WTC11 (cell line): Measurements from ENCODE around the gene NAB2. TPM values are rescaled to one million over a fixed set of nuclear protein-coding genes. Genes with fewer than 3 reads are reported as not detected.

Experiments used
- ATAC-seq: fragments of 200-7000 bp; cut with Tn5 transposase; 2 replicates; pipeline ENCODE4 v1.10.0; 2021; ENCODE audit warnings: mild to moderate bottlenecking, moderate library complexity
- CTCF ChIA-PET: fragments of 300-600 bp; sonication (Branson Sonifier 250); formaldehyde crosslinking; loops from one replicate; lab custom pipeline; 2021; ENCODE audit warnings: antibody characterized with exemption; lab: Charles Lee
- POLR2A ChIA-PET: fragments of 350-600 bp; sonication (Branson Sonifier 250); formaldehyde crosslinking; loops from one replicate; lab custom pipeline; 2021; ENCODE audit warnings: antibody characterized with exemption; lab: Charles Lee
- DNase-seq: peaks from one replicate; pipeline ENCODE4 v3.0.0; 2021; ENCODE audit warnings: low spot score
- H3K27ac Mint-ChIP-seq: 2 replicates; pipeline ENCODE4 v1.8.0; 2021; ENCODE audit warnings: mixed read lengths
- H3K27me3 Mint-ChIP-seq: 2 replicates; pipeline ENCODE4 v1.8.0; 2021; ENCODE audit warnings: low read depth, mild to moderate bottlenecking, moderate library complexity, mixed read lengths
- H3K36me3 Mint-ChIP-seq: 2 replicates; pipeline ENCODE4 v1.8.0; 2021; ENCODE audit warnings: mixed read lengths
- H3K4me1 Mint-ChIP-seq: 2 replicates; pipeline ENCODE4 v1.8.0; 2022; ENCODE audit warnings: mixed read lengths
- H3K4me3 Mint-ChIP-seq: 2 replicates; pipeline ENCODE4 v1.8.0; 2021; ENCODE audit warnings: mild to moderate bottlenecking, moderate library complexity, mixed read lengths
- H3K9me3 Mint-ChIP-seq: 2 replicates; pipeline ENCODE4 v1.8.0; 2021; ENCODE audit warnings: mixed read lengths
- CBFB ChIP-seq: sonication (generic); formaldehyde crosslinking; IDR thresholded peaks from 2 replicates; pipeline ENCODE4 v1.8.1; 2022; ENCODE audit warnings: mild to moderate bottlenecking, low read depth, missing genetic modification reagents
- GRHL2 ChIP-seq: fragments of 250-450 bp; sonication (Bioruptor Pico); IDR thresholded peaks from 2 replicates; pipeline ENCODE4 v1.8.0; 2022; ENCODE audit warnings: mild to moderate bottlenecking, moderate library complexity; ENCODE audit not compliant: insufficient replicate concordance, severe bottlenecking
- GTF2I ChIP-seq: fragments of 250-450 bp; sonication (Bioruptor Pico); conservative IDR thresholded peaks from 2 replicates; pipeline ENCODE4 v1.4.0; 2021; ENCODE audit warnings: mild to moderate bottlenecking
- NFE2L1 ChIP-seq: sonication (generic); formaldehyde crosslinking; IDR thresholded peaks from 2 replicates; pipeline ENCODE4 v1.8.1; 2023; ENCODE audit warnings: missing genetic modification reagents
- OVOL2 ChIP-seq: fragments of 250-450 bp; sonication (Bioruptor Pico); IDR thresholded peaks from 2 replicates; pipeline ENCODE4 v1.9.0; 2021; ENCODE audit warnings: mild to moderate bottlenecking, borderline replicate concordance
- SP1 ChIP-seq: sonication (generic); formaldehyde crosslinking; conservative IDR thresholded peaks from 2 replicates; pipeline ENCODE4 v1.8.1; 2022; ENCODE audit warnings: missing genetic modification reagents
- ZBTB21 ChIP-seq: sonication (generic); formaldehyde crosslinking; IDR thresholded peaks from 2 replicates; pipeline ENCODE4 v1.8.1; 2023; ENCODE audit warnings: mild to moderate bottlenecking, missing genetic modification reagents, borderline replicate concordance
- ZNF317 ChIP-seq: sonication (generic); formaldehyde crosslinking; IDR thresholded peaks from 2 replicates; pipeline ENCODE4 v1.8.1; 2023; ENCODE audit warnings: low read depth, mild to moderate bottlenecking, moderate library complexity, missing genetic modification reagents, borderline replicate concordance
- ZNF396 ChIP-seq: fragments of 250-450 bp; sonication (Bioruptor Pico); IDR thresholded peaks from 2 replicates; pipeline ENCODE4 v1.8.0; 2021; ENCODE audit warnings: mild to moderate bottlenecking, moderate library complexity, borderline replicate concordance
- ZNF671 ChIP-seq: fragments of 250-450 bp; sonication (Bioruptor Pico); IDR thresholded peaks from 2 replicates; pipeline ENCODE4 v1.8.0; 2021; ENCODE audit warnings: mild to moderate bottlenecking
- total RNA-seq: library from RNA; stranded (reverse); gene quantifications from 3 replicates; pipeline ENCODE4 v1.2.3, GENCODE V29; 2021
- TF ChIP-seq, protein P1 (sequence below): sonication (generic); formaldehyde crosslinking; IDR thresholded peaks from 2 replicates; pipeline ENCODE4 v1.8.1; 2022; ENCODE audit warnings: low read depth, mild to moderate bottlenecking, moderate library complexity, missing genetic modification reagents, borderline replicate concordance
- TF ChIP-seq, protein P2 (sequence below): sonication (generic); formaldehyde crosslinking; conservative IDR thresholded peaks from 2 replicates; pipeline ENCODE4 v1.8.1; 2022; ENCODE audit warnings: mild to moderate bottlenecking, missing genetic modification reagents
- TF ChIP-seq, protein P3 (sequence below): fragments of 200-600 bp; IDR thresholded peaks from 2 replicates; pipeline ENCODE4 v1.8.0; 2022; ENCODE audit warnings: antibody characterized with exemption
- TF ChIP-seq, protein P4 (sequence below): sonication (generic); formaldehyde crosslinking; IDR thresholded peaks from 2 replicates; pipeline ENCODE4 v1.8.1; 2023; ENCODE audit warnings: mild to moderate bottlenecking, missing genetic modification reagents
- TF ChIP-seq, protein P5 (sequence below): sonication (generic); formaldehyde crosslinking; IDR thresholded peaks from 2 replicates; pipeline ENCODE4 v1.8.1; 2022; ENCODE audit warnings: low read depth, missing genetic modification reagents, borderline replicate concordance
- TF ChIP-seq, protein P6 (sequence below): sonication (generic); formaldehyde crosslinking; IDR thresholded peaks from 2 replicates; pipeline ENCODE4 v1.8.1; 2023; ENCODE audit warnings: mild to moderate bottlenecking, missing genetic modification reagents, moderate library complexity

The NAB2 gene
- total RNA-seq, 1 experiment from 2014 or later: 20.5 TPM

DNA sequence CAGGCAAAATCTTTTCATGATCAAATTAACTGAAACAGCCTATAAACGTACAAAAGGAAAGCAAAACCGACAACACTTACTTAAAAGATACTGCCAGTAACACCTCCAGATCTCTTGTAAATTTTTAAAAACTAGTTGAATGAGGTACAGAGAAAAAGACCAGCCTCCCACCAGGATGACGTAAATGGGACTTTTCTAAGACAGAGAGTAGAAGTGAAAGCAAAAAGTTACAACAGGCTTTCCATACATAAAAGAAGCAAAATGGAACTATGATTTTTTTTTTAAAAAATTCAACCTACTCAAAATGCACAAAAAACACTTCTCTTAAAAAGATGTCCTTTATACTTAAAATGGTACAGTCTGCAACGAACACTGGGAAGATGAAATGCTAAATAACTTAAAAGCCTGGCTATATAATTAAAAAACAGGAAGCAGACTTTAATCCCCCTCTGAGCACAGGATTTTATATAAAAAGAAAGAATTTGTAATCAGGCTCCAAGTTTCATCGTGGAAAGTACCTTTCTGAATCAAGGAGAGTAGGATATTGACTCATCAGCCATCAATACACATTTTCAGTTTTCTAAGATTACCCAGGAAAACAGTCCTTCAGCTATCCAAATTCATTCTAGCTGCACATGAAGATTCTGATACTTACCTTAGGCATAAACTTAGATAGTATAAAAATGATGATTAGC lies 24.8 kb upstream of the NAB2 start:
- no peak for TF ChIP-seq ZNF671 (CRISPR knock-in tag)
- TF ChIP-seq, protein P1, sequence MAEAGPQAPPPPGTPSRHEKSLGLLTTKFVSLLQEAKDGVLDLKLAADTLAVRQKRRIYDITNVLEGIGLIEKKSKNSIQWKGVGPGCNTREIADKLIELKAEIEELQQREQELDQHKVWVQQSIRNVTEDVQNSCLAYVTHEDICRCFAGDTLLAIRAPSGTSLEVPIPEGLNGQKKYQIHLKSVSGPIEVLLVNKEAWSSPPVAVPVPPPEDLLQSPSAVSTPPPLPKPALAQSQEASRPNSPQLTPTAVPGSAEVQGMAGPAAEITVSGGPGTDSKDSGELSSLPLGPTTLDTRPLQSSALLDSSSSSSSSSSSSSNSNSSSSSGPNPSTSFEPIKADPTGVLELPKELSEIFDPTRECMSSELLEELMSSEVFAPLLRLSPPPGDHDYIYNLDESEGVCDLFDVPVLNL: no peak
- TF ChIP-seq OVOL2: no peak
- Mint-ChIP-seq H3K9me3 (no peaks in the 10 kb centered on the region), H3K36me3 (peaks cover 73% of the 10 kb centered on the region), H3K4me3 (no peak overlapping the region), H3K4me1 (no peaks in the 10 kb centered on the region), H3K27me3 (no peaks in the 10 kb centered on the region), H3K27ac (no peak overlapping the region)
- DNase-seq (no peak), ATAC-seq (no peak)
- POLR2A ChIA-PET: no interaction called here
- CTCF ChIA-PET: no interaction called here

DNA sequence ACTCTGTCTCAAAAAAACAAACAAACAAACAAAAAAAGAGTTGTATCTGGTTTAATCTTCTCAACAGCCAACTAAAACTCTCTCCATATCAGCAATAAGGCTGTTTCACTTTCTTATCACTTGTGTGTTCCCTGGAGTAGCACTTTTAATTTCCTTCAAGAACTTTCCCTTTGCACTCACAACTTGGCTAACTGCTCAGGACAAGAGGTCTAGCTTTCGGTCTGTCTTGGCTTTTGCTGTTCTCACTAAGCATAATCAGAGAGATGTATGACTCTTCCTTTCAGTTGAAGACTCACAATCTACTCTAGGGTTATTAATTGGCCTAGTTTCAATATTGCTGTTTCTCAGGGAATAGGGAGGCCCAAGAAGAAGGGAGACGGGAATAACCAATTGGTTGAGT lies 22.7 kb upstream of the NAB2 start:
- TF ChIP-seq, protein P2, sequence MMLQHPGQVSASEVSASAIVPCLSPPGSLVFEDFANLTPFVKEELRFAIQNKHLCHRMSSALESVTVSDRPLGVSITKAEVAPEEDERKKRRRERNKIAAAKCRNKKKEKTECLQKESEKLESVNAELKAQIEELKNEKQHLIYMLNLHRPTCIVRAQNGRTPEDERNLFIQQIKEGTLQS (CRISPR knock-in tag): no peak
- TF ChIP-seq NFE2L1: no peak
- no peak for TF ChIP-seq SP1
- Mint-ChIP-seq H3K4me3 (no peak overlapping the region), H3K27ac (peak overlapping the region; percentile 22; the same call in 1 of the 2 replicates), H3K4me1 (no peaks in the 10 kb centered on the region), H3K36me3 (peaks cover 73% of the 10 kb centered on the region), H3K9me3 (no peaks in the 10 kb centered on the region), H3K27me3 (no peaks in the 10 kb centered on the region)
- ChIA-PET POLR2A (no interaction called here), CTCF (interaction anchor here (0.5 to 2.8 kb wide), 5 partner anchors 27 to 147 kb away, joined by 3 to 15 read pairs (median 5); no protein-coding TSS in a partner anchor)
- ATAC-seq: no peak
- no peak for DNase-seq

DNA sequence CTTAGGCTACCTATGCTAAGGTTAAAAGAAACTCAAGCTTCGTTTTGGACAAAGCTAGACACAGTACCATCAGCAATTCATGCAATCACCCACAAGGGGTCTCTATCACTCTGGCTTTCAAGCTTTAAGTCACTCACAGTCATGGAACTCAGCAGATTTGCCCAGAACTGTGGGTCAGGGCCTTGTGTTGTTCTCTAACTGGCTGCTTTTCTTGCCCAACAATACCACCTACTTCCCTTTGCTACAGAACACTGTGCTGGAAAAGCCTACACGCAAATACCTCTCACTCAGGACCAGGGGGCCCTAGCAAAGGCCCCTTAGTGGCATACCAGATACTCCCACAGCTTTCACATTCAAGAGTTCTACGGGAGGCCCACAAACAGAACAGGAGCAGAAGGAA lies 19.4 kb upstream of the NAB2 start:
- ChIA-PET CTCF (interaction anchor here (0.6 to 7.7 kb wide), 42 partner anchors 9 to 433 kb away, joined by 3 to 270 read pairs (median 4); partner anchors contain the start of genes HSD17B6, LRP1, MYO1A and NAB2), POLR2A (interaction anchor here (0.6 to 2.6 kb wide), 6 partner anchors 9 to 64 kb away, joined by 3 to 32 read pairs (median 4); partner anchors contain the start of genes NEMP1 and STAT6)
- peaks cover 64% of the 10 kb centered on the region for H3K36me3 Mint-ChIP-seq
- TF ChIP-seq GTF2I (CRISPR knock-in tag) (no peak), SP1 (no peak)
- TF ChIP-seq, protein P3, sequence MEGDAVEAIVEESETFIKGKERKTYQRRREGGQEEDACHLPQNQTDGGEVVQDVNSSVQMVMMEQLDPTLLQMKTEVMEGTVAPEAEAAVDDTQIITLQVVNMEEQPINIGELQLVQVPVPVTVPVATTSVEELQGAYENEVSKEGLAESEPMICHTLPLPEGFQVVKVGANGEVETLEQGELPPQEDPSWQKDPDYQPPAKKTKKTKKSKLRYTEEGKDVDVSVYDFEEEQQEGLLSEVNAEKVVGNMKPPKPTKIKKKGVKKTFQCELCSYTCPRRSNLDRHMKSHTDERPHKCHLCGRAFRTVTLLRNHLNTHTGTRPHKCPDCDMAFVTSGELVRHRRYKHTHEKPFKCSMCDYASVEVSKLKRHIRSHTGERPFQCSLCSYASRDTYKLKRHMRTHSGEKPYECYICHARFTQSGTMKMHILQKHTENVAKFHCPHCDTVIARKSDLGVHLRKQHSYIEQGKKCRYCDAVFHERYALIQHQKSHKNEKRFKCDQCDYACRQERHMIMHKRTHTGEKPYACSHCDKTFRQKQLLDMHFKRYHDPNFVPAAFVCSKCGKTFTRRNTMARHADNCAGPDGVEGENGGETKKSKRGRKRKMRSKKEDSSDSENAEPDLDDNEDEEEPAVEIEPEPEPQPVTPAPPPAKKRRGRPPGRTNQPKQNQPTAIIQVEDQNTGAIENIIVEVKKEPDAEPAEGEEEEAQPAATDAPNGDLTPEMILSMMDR: peak; percentile 64
- ATAC-seq (peak; percentile 99), DNase-seq (peak; percentile 50)
- peak overlapping the region; percentile 34 for H3K27ac Mint-ChIP-seq
- H3K4me1 Mint-ChIP-seq: no peaks in the 10 kb centered on the region
- no peaks in the 10 kb centered on the region for H3K27me3 Mint-ChIP-seq
- H3K4me3 Mint-ChIP-seq: no peak overlapping the region
- no peaks in the 10 kb centered on the region for H3K9me3 Mint-ChIP-seq

DNA sequence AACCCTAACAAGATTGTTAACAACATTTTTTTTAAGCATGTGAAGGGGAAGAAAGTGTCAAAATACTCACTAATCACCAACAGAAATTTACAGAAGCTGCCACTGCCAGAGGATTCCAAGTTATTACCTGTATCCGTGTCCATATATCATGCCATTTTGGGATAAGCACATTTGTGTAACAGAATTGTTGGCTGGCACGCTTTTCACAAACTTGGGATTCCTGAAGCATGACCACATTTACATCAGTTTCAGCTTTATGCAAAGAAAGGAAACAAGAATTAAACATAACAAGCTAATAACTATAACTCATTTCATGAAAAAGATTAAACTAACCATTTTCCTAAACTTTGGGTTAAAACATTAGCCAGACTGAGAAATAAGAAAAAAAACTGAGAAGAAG lies 16.3 kb upstream of the NAB2 start:
- Mint-ChIP-seq H3K36me3 (peaks cover 48% of the 10 kb centered on the region), H3K4me3 (no peak overlapping the region), H3K27me3 (no peaks in the 10 kb centered on the region)
- DNase-seq (no peak), ATAC-seq (no peak)
- TF ChIP-seq ZNF317 (CRISPR knock-in tag): no peak
- TF ChIP-seq ZNF396 (CRISPR knock-in tag): no peak
- TF ChIP-seq, protein P3: no peak
- TF ChIP-seq GRHL2: no peak
- no peak for TF ChIP-seq GTF2I (CRISPR knock-in tag)
- TF ChIP-seq, protein P4, sequence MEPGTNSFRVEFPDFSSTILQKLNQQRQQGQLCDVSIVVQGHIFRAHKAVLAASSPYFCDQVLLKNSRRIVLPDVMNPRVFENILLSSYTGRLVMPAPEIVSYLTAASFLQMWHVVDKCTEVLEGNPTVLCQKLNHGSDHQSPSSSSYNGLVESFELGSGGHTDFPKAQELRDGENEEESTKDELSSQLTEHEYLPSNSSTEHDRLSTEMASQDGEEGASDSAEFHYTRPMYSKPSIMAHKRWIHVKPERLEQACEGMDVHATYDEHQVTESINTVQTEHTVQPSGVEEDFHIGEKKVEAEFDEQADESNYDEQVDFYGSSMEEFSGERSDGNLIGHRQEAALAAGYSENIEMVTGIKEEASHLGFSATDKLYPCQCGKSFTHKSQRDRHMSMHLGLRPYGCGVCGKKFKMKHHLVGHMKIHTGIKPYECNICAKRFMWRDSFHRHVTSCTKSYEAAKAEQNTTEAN (CRISPR knock-in tag): no peak
- TF ChIP-seq, protein P2 (CRISPR knock-in tag): no peak
- TF ChIP-seq, protein P5, sequence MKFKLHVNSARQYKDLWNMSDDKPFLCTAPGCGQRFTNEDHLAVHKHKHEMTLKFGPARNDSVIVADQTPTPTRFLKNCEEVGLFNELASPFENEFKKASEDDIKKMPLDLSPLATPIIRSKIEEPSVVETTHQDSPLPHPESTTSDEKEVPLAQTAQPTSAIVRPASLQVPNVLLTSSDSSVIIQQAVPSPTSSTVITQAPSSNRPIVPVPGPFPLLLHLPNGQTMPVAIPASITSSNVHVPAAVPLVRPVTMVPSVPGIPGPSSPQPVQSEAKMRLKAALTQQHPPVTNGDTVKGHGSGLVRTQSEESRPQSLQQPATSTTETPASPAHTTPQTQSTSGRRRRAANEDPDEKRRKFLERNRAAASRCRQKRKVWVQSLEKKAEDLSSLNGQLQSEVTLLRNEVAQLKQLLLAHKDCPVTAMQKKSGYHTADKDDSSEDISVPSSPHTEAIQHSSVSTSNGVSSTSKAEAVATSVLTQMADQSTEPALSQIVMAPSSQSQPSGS (CRISPR knock-in tag): no peak
- TF ChIP-seq CBFB (CRISPR knock-in tag): no peak
- TF ChIP-seq, protein P6, sequence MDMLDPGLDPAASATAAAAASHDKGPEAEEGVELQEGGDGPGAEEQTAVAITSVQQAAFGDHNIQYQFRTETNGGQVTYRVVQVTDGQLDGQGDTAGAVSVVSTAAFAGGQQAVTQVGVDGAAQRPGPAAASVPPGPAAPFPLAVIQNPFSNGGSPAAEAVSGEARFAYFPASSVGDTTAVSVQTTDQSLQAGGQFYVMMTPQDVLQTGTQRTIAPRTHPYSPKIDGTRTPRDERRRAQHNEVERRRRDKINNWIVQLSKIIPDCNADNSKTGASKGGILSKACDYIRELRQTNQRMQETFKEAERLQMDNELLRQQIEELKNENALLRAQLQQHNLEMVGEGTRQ (CRISPR knock-in tag): no peak
- TF ChIP-seq ZBTB21 (CRISPR knock-in tag): no peak
- TF ChIP-seq, all 79 proteins: peak for 0
- Mint-ChIP-seq H3K27ac (no peak overlapping the region), H3K9me3 (no peaks in the 10 kb centered on the region), H3K4me1 (no peaks in the 10 kb centered on the region)
- POLR2A ChIA-PET: no interaction called here
- CTCF ChIA-PET: interaction anchor here (2.0 to 7.7 kb wide), 2 partner anchors 38 to 52 kb away, joined by 5 to 270 read pairs; partner anchors contain the start of gene STAT6
